ENCODE data around the gene RNU1-1.
"Not testable (repeated sequence)": the region's sequence is repeated elsewhere in the genome, so short reads cannot be mapped to it uniquely, and the experiment has no call there.

Gene RNU1-1

GRCh38 chr1:16534239-16534828 lies 20.2 kb upstream of the RNU1-1 start:
- not testable (repeated sequence) for H2BK15ac ChIP-seq (ENCODE audit: low read length); H3K18ac ChIP-seq (ENCODE audit: low read length); DNase-seq (ENCODE audit: low spot score); H3K9me3 ChIP-seq (replicated peaks in 1 of 2; ENCODE audit: control insufficient read depth in 2 of 2, insufficient read depth in 1 of 2, low read depth in 1 of 2, low read length in 2 of 2); H2AK5ac ChIP-seq (ENCODE audit: low read depth, low read length); H2BK12ac ChIP-seq (ENCODE audit: low read length); H3K9ac ChIP-seq (ENCODE audit: low read depth, low read length, poor library complexity); H3K14ac ChIP-seq (ENCODE audit: low read length); H3K23ac ChIP-seq (ENCODE audit: low read depth, low read length, poor library complexity); H2BK5ac ChIP-seq (ENCODE audit: low read length); H3K4me1 ChIP-seq (ENCODE audit: control insufficient read depth in 2 of 2, insufficient read depth in 1 of 2, low read depth in 1 of 2, low read length in 2 of 2); H3K79me1 ChIP-seq (ENCODE audit: low read depth, low read length); H3K4ac ChIP-seq (ENCODE audit: low read length); H4K8ac ChIP-seq (ENCODE audit: low read depth, low read length); H4K91ac ChIP-seq (ENCODE audit: low read depth, low read length, poor library complexity); H2BK120ac ChIP-seq (ENCODE audit: low read depth, low read length); H3K36me3 ChIP-seq (replicated peaks in 1 of 2; ENCODE audit: control insufficient read depth in 2 of 2, insufficient read depth in 2 of 2, low read length in 2 of 2); H3K27ac ChIP-seq (replicated peaks; ENCODE audit: low read length)
- Histone ChIP-seq H3K4me3 (ENCODE audit: low read length in 2 of 2) (peak overlapping the region; percentile 42 to 74), H2AFZ (ENCODE audit: low read length) (peak overlapping the region; percentile 69), H3K4me2 (ENCODE audit: insufficient read depth, low read length, poor library complexity, severe bottlenecking) (peak overlapping the region; percentile 49), H3K27me3 (ENCODE audit: control insufficient read depth in 3 of 3, insufficient read depth in 3 of 3, low read depth in 1 of 3, low read length in 3 of 3) (peaks cover 0 to 11% (median 2%) of the 10 kb centered on the region in 3 experiments)
- WGBS, 2 donors (ENCODE audit: extremely low coverage in 2 of 2, insufficient read length in 2 of 2, insufficient replicate concordance in 1 of 2), result no CpG with 5 or more reads among the region's 44 CpGs

- no CpG with 5 or more reads among the region's 32 CpGs for WGBS, 2 donors (ENCODE audit: extremely low coverage in 2 of 2, insufficient read length in 2 of 2, insufficient replicate concordance in 1 of 2)
Observed at GRCh38 chr1:16532235-16532991, 18.3 kb upstream of the RNU1-1 start.

GRCh38 chr1:16528338-16528737 lies 14.3 kb upstream of the RNU1-1 start:
- H2AFZ ChIP-seq (ENCODE audit: low read length); H3K14ac ChIP-seq (ENCODE audit: low read length); H3K9ac ChIP-seq (ENCODE audit: low read depth, low read length, poor library complexity); H2BK5ac ChIP-seq (ENCODE audit: low read length); H3K36me3 ChIP-seq (replicated peaks in 1 of 2; ENCODE audit: control insufficient read depth in 2 of 2, insufficient read depth in 2 of 2, low read length in 2 of 2); H3K23ac ChIP-seq (ENCODE audit: low read depth, low read length, poor library complexity); H2BK15ac ChIP-seq (ENCODE audit: low read length); DNase-seq (ENCODE audit: low spot score); H3K79me1 ChIP-seq (ENCODE audit: low read depth, low read length); H2BK120ac ChIP-seq (ENCODE audit: low read depth, low read length); H2BK12ac ChIP-seq (ENCODE audit: low read length); H3K9me3 ChIP-seq (replicated peaks in 1 of 2; ENCODE audit: control insufficient read depth in 2 of 2, insufficient read depth in 1 of 2, low read depth in 1 of 2, low read length in 2 of 2); H3K4me2 ChIP-seq (ENCODE audit: insufficient read depth, low read length, poor library complexity, severe bottlenecking); H4K91ac ChIP-seq (ENCODE audit: low read depth, low read length, poor library complexity); H3K4ac ChIP-seq (ENCODE audit: low read length); H3K27ac ChIP-seq (replicated peaks; ENCODE audit: low read length); H3K4me3 ChIP-seq (ENCODE audit: low read length in 2 of 2); H4K8ac ChIP-seq (ENCODE audit: low read depth, low read length); H3K18ac ChIP-seq (ENCODE audit: low read length); H2AK5ac ChIP-seq (ENCODE audit: low read depth, low read length); H3K4me1 ChIP-seq (ENCODE audit: control insufficient read depth in 2 of 2, insufficient read depth in 1 of 2, low read depth in 1 of 2, low read length in 2 of 2): not testable (repeated sequence)
- H3K27me3 ChIP-seq (ENCODE audit: control insufficient read depth in 3 of 3, insufficient read depth in 3 of 3, low read depth in 1 of 3, low read length in 3 of 3), result peaks cover 0 to 18% (median 0%) of the 10 kb centered on the region in 3 experiments
- WGBS, 2 donors (ENCODE audit: extremely low coverage in 2 of 2, insufficient read length in 2 of 2, insufficient replicate concordance in 1 of 2), result no CpG with 5 or more reads among the region's 3 CpGs

More at GRCh38 chr1:16532235-16532991, 18.3 kb upstream of the RNU1-1 start:
- not testable (repeated sequence) for H2BK5ac ChIP-seq (ENCODE audit: low read length); H3K14ac ChIP-seq (ENCODE audit: low read length); H4K91ac ChIP-seq (ENCODE audit: low read depth, low read length, poor library complexity); H4K8ac ChIP-seq (ENCODE audit: low read depth, low read length); H3K4me1 ChIP-seq (ENCODE audit: control insufficient read depth in 2 of 2, insufficient read depth in 1 of 2, low read depth in 1 of 2, low read length in 2 of 2); H3K23ac ChIP-seq (ENCODE audit: low read depth, low read length, poor library complexity); H2AK5ac ChIP-seq (ENCODE audit: low read depth, low read length); H3K4me2 ChIP-seq (ENCODE audit: insufficient read depth, low read length, poor library complexity, severe bottlenecking); H3K27ac ChIP-seq (replicated peaks; ENCODE audit: low read length); DNase-seq (ENCODE audit: low spot score); H2BK120ac ChIP-seq (ENCODE audit: low read depth, low read length); H3K4ac ChIP-seq (ENCODE audit: low read length); H2BK12ac ChIP-seq (ENCODE audit: low read length); H3K9ac ChIP-seq (ENCODE audit: low read depth, low read length, poor library complexity); H2BK15ac ChIP-seq (ENCODE audit: low read length); H3K4me3 ChIP-seq (ENCODE audit: low read length in 2 of 2); H3K36me3 ChIP-seq (replicated peaks in 1 of 2; ENCODE audit: control insufficient read depth in 2 of 2, insufficient read depth in 2 of 2, low read length in 2 of 2); H3K9me3 ChIP-seq (replicated peaks in 1 of 2; ENCODE audit: control insufficient read depth in 2 of 2, insufficient read depth in 1 of 2, low read depth in 1 of 2, low read length in 2 of 2); H3K79me1 ChIP-seq (ENCODE audit: low read depth, low read length); H3K18ac ChIP-seq (ENCODE audit: low read length)
- peaks cover 0 to 13% (median 2%) of the 10 kb centered on the region in 3 experiments for H3K27me3 ChIP-seq (ENCODE audit: control insufficient read depth in 3 of 3, insufficient read depth in 3 of 3, low read depth in 1 of 3, low read length in 3 of 3)
- H2AFZ ChIP-seq (ENCODE audit: low read length), result peak overlapping the region; percentile 53

GRCh38 chr1:16525769-16526168 lies 11.7 kb upstream of the RNU1-1 start:
- not testable (repeated sequence) for H3K18ac ChIP-seq (ENCODE audit: low read length); H3K4me2 ChIP-seq (ENCODE audit: insufficient read depth, low read length, poor library complexity, severe bottlenecking); H2BK5ac ChIP-seq (ENCODE audit: low read length); DNase-seq (ENCODE audit: low spot score); H2AK5ac ChIP-seq (ENCODE audit: low read depth, low read length); H4K91ac ChIP-seq (ENCODE audit: low read depth, low read length, poor library complexity); H3K4me1 ChIP-seq (ENCODE audit: control insufficient read depth in 2 of 2, insufficient read depth in 1 of 2, low read depth in 1 of 2, low read length in 2 of 2); H3K27ac ChIP-seq (replicated peaks; ENCODE audit: low read length); H2BK12ac ChIP-seq (ENCODE audit: low read length); H4K8ac ChIP-seq (ENCODE audit: low read depth, low read length); H2BK15ac ChIP-seq (ENCODE audit: low read length); H3K4me3 ChIP-seq (ENCODE audit: low read length in 2 of 2); H2AFZ ChIP-seq (ENCODE audit: low read length); H3K36me3 ChIP-seq (replicated peaks in 1 of 2; ENCODE audit: control insufficient read depth in 2 of 2, insufficient read depth in 2 of 2, low read length in 2 of 2); H2BK120ac ChIP-seq (ENCODE audit: low read depth, low read length); H3K79me1 ChIP-seq (ENCODE audit: low read depth, low read length); H3K4ac ChIP-seq (ENCODE audit: low read length); H3K23ac ChIP-seq (ENCODE audit: low read depth, low read length, poor library complexity); H3K14ac ChIP-seq (ENCODE audit: low read length); H3K9ac ChIP-seq (ENCODE audit: low read depth, low read length, poor library complexity); H3K9me3 ChIP-seq (replicated peaks in 1 of 2; ENCODE audit: control insufficient read depth in 2 of 2, insufficient read depth in 1 of 2, low read depth in 1 of 2, low read length in 2 of 2)
- H3K27me3 ChIP-seq (ENCODE audit: control insufficient read depth in 3 of 3, insufficient read depth in 3 of 3, low read depth in 1 of 3, low read length in 3 of 3), result peaks cover 0 to 34% (median 6%) of the 10 kb centered on the region in 3 experiments

Measured in neuronal stem cell (in vitro differentiated cells).